Neural progenitor cell (in vitro differentiated cells): Measurements from ENCODE around the gene REG4. TPM values are rescaled to one million over a fixed set of nuclear protein-coding genes. Genes with fewer than 3 reads are reported as not detected.
A peak's percentile ranks its signal among the peaks of the same experiment; 100 is the strongest.

Source experiments
- DNase-seq: peaks from one replicate; pipeline ENCODE4 v3.0.0-alpha.2; 2016; ENCODE audit warnings: low spot score
- H2AFZ ChIP-seq: fragments of 200-600 bp; sonication (generic); replicated peaks from 2 replicates; pipeline ENCODE4 v1.6.1; 2016; ENCODE audit warnings: antibody characterized with exemption
- H3F3A ChIP-seq: fragments of 200-600 bp; sonication (generic); 2 replicates; pipeline ENCODE4 v1.6.1; 2016; ENCODE audit warnings: antibody characterized with exemption, low read depth
- H3K27ac ChIP-seq: fragments of 200-600 bp; sonication (generic); 2 replicates; pipeline ENCODE4 v1.5.1; 2016; ENCODE audit warnings: mild to moderate bottlenecking
- H3K27me3 ChIP-seq: fragments of 200-600 bp; sonication (generic); 2 replicates; pipeline ENCODE4 v1.6.1; 2016; ENCODE audit warnings: mild to moderate bottlenecking, moderate library complexity
- H3K36me3 ChIP-seq: fragments of 200-600 bp; sonication (generic); 2 replicates; pipeline ENCODE4 v1.5.1; 2016
- H3K4me1 ChIP-seq: fragments of 200-600 bp; sonication (generic); 2 replicates; pipeline ENCODE4 v1.6.1; 2016; ENCODE audit warnings: mixed run types
- H3K4me2 ChIP-seq: fragments of 200-600 bp; sonication (generic); 2 replicates; pipeline ENCODE4 v1.6.1; 2016
- H3K4me3 ChIP-seq: fragments of 200-600 bp; sonication (generic); 2 replicates; pipeline ENCODE4 v1.5.1; 2016
- H3K79me2 ChIP-seq: fragments of 200-600 bp; sonication (generic); 2 replicates; pipeline ENCODE4 v1.6.1; 2016; ENCODE audit warnings: low read depth
- H3K9ac ChIP-seq: fragments of 200-600 bp; sonication (generic); 2 replicates; pipeline ENCODE4 v1.6.1; 2016
- H3K9me3 ChIP-seq: fragments of 200-600 bp; sonication (generic); 2 replicates; pipeline ENCODE4 v1.5.1; 2016; ENCODE audit warnings: low read depth
- H4K20me1 ChIP-seq: fragments of 200-600 bp; sonication (generic); 2 replicates; pipeline ENCODE4 v1.6.1; 2016; ENCODE audit warnings: low read depth
- H3K27ac Mint-ChIP-seq: 3 replicates; pipeline ENCODE4 v1.8.0; 2021; ENCODE audit warnings: mixed read lengths
- H3K27me3 Mint-ChIP-seq: 2 replicates; pipeline ENCODE4 v1.8.0; 2022; ENCODE audit warnings: low read depth, mild to moderate bottlenecking, inconsistent platforms, moderate library complexity, mixed read lengths; ENCODE audit not compliant: insufficient read depth
- H3K36me3 Mint-ChIP-seq: 3 replicates; pipeline ENCODE4 v1.8.0; 2021; ENCODE audit warnings: mixed read lengths
- H3K4me1 Mint-ChIP-seq: 3 replicates; pipeline ENCODE4 v1.8.0; 2021; ENCODE audit warnings: mixed read lengths
- H3K4me3 Mint-ChIP-seq: 3 replicates; pipeline ENCODE4 v1.8.0; 2021; ENCODE audit warnings: mild to moderate bottlenecking, moderate library complexity, mixed read lengths
- H3K9me3 Mint-ChIP-seq: 3 replicates; pipeline ENCODE4 v1.8.0; 2020; ENCODE audit warnings: mixed read lengths
- EZH2 ChIP-seq: fragments of 200-600 bp; sonication (generic); IDR thresholded peaks from 2 replicates; pipeline ENCODE4 v1.6.1; 2017; ENCODE audit warnings: antibody characterized with exemption, mild to moderate bottlenecking, moderate library complexity
- EZH2phosphoT487 ChIP-seq: fragments of 200-600 bp; sonication (generic); IDR thresholded peaks from 2 replicates; pipeline ENCODE4 v1.6.1; 2017; ENCODE audit warnings: antibody characterized with exemption
- total RNA-seq: library from RNA; depleted of rRNA; stranded (reverse); fragments of >200 nt; gene quantifications from 2 replicates; pipeline ENCODE4 v1.2.3, GENCODE V29; 2015; ENCODE audit warnings: low replicate concordance
- TF ChIP-seq, protein P1 (sequence below): fragments of 200-600 bp; sonication (generic); IDR thresholded peaks from 2 replicates; pipeline ENCODE4 v1.5.1; 2017; ENCODE audit warnings: antibody characterized with exemption, mild to moderate bottlenecking

Gene REG4
- total RNA-seq, 1 donor from 2014 or later: not detected

DNA sequence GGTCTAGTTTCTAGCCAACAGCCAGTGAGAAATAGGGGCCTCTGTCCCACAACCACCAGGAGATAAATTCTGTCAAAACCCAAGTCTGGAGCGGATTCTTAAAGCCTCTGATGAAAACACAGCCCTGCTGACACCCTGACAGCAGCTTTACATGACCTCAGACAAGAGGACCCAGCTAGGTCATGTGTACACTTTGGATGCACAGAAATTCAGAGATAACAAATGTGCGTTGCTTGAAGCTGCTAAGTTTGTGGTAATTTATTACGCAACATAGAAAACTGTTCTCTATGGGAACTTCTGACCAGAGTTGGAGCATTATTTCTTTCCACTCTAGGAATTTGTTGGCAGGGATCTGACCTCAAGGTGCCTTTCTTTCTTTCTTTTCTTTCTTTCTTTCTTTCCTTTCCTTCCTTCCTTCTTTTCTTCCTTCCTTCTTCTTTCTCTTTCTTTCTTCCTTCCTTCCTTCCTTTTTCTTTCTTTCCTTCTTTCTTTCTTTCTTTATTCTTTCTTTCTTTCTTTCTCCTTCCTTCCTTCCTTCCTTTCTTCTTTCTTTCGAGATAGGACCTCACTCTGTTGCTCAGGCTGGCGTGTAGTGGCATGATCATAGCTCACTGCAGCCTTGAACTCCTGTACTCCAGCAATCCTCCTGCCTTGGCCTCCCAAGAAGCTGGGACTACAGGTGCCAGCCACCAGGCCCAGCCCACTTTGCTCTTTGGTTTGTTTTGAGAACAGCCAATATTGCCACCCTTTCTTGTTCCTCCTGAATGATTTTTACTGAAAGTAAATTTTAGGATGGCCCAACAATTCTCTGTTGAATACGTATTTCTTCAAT lies 27.7 kb downstream of the REG4 start:
- Histone ChIP-seq H3K27me3 (no peaks in the 10 kb centered on the region), H3K36me3 (no peaks in the 10 kb centered on the region), H2AFZ (no peak overlapping the region), H3K4me1 (peaks cover 20% of the 10 kb centered on the region), H3K9me3 (no peaks in the 10 kb centered on the region), H3K9ac (no peak overlapping the region), H3K4me3 (no peak overlapping the region), H4K20me1 (no peaks in the 10 kb centered on the region), H3K79me2 (no peaks in the 10 kb centered on the region), H3K4me2 (no peak overlapping the region), H3F3A (no peaks in the 10 kb centered on the region), H3K27ac (no peak overlapping the region)
- no peak overlapping the region for H3K4me3 Mint-ChIP-seq
- no peaks in the 10 kb centered on the region for H3K27me3 Mint-ChIP-seq
- H3K36me3 Mint-ChIP-seq: no peaks in the 10 kb centered on the region
- peak overlapping the region; percentile 68 for H3K27ac Mint-ChIP-seq
- peaks cover 2% of the 10 kb centered on the region for H3K9me3 Mint-ChIP-seq
- DNase-seq: no peak
- TF ChIP-seq, protein P1, sequence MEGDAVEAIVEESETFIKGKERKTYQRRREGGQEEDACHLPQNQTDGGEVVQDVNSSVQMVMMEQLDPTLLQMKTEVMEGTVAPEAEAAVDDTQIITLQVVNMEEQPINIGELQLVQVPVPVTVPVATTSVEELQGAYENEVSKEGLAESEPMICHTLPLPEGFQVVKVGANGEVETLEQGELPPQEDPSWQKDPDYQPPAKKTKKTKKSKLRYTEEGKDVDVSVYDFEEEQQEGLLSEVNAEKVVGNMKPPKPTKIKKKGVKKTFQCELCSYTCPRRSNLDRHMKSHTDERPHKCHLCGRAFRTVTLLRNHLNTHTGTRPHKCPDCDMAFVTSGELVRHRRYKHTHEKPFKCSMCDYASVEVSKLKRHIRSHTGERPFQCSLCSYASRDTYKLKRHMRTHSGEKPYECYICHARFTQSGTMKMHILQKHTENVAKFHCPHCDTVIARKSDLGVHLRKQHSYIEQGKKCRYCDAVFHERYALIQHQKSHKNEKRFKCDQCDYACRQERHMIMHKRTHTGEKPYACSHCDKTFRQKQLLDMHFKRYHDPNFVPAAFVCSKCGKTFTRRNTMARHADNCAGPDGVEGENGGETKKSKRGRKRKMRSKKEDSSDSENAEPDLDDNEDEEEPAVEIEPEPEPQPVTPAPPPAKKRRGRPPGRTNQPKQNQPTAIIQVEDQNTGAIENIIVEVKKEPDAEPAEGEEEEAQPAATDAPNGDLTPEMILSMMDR: no peak
- TF ChIP-seq EZH2: no peak
- TF ChIP-seq EZH2phosphoT487: no peak
- peaks cover 35% of the 10 kb centered on the region for H3K4me1 Mint-ChIP-seq

GRCh38 chr1:119782631-119783325 lies 28.5 kb downstream of the REG4 start:
- peak overlapping the region; percentile 45 for H2AFZ ChIP-seq
- peak overlapping the region; percentile 90 for H3K27ac Mint-ChIP-seq

DNA sequence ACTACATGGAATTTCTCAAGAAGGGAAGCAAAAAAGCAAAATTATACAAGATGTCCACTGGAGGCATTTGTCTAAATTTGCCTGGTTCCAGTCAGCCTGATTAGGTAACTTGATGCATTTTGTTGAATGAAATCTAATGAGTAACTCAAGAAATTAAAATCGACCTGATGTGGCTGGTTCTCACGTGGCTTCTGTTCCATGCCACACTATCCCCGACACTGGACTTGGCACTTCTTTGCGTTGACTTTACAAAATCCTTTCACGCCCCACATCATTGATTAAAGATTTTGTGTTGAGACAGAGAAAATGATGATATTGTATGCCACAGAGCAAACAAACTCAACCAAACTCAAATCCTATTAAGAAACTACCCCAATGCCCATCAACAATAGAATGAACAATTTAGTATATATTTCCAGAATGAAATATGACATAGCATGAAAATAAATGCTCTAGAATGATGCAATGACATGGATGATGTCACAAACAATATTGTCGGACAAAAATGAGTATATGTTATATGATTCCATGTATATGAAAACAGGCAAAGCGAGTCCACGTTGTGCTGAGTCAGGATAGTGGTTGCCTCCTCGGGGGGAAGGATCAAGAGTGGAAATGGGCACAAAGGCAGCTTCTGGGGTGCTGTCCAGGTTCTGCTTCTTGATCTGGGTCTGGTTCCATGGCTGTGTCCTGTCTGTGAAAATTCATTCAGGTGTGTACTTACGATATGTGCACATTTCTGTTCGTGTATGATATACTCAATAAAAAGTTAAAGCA lies 29.6 kb downstream of the REG4 start:
- peaks cover 35% of the 10 kb centered on the region for H3K4me1 Mint-ChIP-seq
- H3K27ac ChIP-seq: no peak overlapping the region
- no peak overlapping the region for H3K4me2 ChIP-seq
- no peak overlapping the region for H3K4me3 ChIP-seq
- DNase-seq: no peak
- H3K9me3 ChIP-seq: no peaks in the 10 kb centered on the region
- H3K36me3 ChIP-seq: no peaks in the 10 kb centered on the region
- no peaks in the 10 kb centered on the region for H3K27me3 ChIP-seq
- H3K27me3 Mint-ChIP-seq: no peaks in the 10 kb centered on the region
- H3K27ac Mint-ChIP-seq: peak overlapping the region; percentile 10
- no peaks in the 10 kb centered on the region for H3K36me3 Mint-ChIP-seq
- no peak overlapping the region for H3K4me3 Mint-ChIP-seq
- H4K20me1 ChIP-seq: no peaks in the 10 kb centered on the region
- H3K9me3 Mint-ChIP-seq: peaks cover 2% of the 10 kb centered on the region
- no peak overlapping the region for H2AFZ ChIP-seq
- TF ChIP-seq, protein P1: no peak
- no peak for TF ChIP-seq EZH2
- TF ChIP-seq EZH2phosphoT487: no peak
- H3K79me2 ChIP-seq: no peaks in the 10 kb centered on the region
- H3F3A ChIP-seq: no peaks in the 10 kb centered on the region
- peaks cover 21% of the 10 kb centered on the region for H3K4me1 ChIP-seq
- H3K9ac ChIP-seq: no peak overlapping the region

More at GRCh38 chr1:119782631-119783325, 28.5 kb downstream of the REG4 start:
- Histone ChIP-seq H4K20me1 (no peaks in the 10 kb centered on the region), H3K79me2 (no peaks in the 10 kb centered on the region), H3K9ac (no peak overlapping the region), H3K4me2 (no peak overlapping the region), H3K27me3 (no peaks in the 10 kb centered on the region), H3K4me3 (no peak overlapping the region), H3K36me3 (no peaks in the 10 kb centered on the region), H3K4me1 (peaks cover 20% of the 10 kb centered on the region), H3K9me3 (no peaks in the 10 kb centered on the region), H3F3A (no peaks in the 10 kb centered on the region), H3K27ac (no peak overlapping the region)
- Mint-ChIP-seq H3K9me3 (peaks cover 2% of the 10 kb centered on the region), H3K4me1 (peaks cover 35% of the 10 kb centered on the region), H3K4me3 (no peak overlapping the region), H3K27me3 (no peaks in the 10 kb centered on the region), H3K36me3 (no peaks in the 10 kb centered on the region)
- TF ChIP-seq EZH2 (no peak), EZH2phosphoT487 (no peak)
- TF ChIP-seq, protein P1: no peak
- DNase-seq: no peak
